Hematopoietic multipotent progenitor cell treated with erythropoietin and hydrocortisone succinate and interleukin-3 and kit ligand, for 6 days (in vitro differentiated cells): Measurements from ENCODE around the gene RAB8A.
"Not testable (repeated sequence)": the region's sequence is repeated elsewhere in the genome, so short reads cannot be mapped to it uniquely, and the experiment has no call there.

ENCODE experiments used
- DNase-seq: peaks from one replicate; pipeline ENCODE4 v3.0.0-alpha.2; 2015

RAB8A gene

DNA sequence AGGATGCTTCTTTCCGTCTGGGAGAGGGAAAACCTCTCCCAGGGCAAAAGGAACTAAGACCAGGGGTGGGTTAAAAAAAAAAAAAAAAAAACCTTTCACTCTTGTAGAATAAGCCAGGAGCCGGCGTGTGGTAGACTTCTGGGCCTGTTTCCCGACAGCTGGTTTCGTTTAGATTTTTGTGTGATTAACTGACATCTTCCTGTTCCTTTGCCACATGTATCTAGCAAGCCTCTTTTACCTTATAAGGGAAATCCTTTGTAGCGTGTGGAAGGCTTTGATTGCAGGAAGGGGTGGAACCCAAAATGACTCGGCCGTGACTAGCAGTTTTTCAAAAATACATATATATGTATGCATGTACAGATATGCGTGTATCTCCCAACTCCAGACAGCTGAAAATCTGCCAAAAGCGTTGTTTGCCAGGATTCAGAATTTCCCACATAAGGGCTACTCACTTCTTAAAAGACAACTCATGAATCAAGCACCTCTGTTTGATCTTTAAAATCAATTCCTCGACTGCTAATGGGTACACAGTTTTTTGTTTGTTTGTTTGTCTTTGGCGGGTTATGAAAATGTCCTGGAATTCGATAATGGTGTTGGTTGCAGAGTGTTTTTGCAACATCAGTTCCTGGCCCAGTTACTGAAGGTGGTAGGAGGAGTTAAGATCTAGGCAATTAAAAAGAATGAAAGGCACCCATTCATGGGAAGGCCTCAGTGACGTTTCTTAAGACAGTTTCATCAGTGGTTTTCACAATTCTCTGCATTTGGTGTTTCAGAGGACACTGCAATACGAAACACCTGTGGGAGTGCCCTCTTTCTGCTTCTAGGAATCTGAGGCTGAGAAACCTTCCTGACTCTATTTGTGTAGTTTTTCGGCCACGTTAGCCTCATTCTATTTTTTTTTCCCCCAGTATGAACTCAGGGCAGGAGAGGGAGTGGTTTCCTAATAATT, 32.7 kb upstream of the RAB8A start:
- DNase-seq: peak; percentile 97

DNA sequence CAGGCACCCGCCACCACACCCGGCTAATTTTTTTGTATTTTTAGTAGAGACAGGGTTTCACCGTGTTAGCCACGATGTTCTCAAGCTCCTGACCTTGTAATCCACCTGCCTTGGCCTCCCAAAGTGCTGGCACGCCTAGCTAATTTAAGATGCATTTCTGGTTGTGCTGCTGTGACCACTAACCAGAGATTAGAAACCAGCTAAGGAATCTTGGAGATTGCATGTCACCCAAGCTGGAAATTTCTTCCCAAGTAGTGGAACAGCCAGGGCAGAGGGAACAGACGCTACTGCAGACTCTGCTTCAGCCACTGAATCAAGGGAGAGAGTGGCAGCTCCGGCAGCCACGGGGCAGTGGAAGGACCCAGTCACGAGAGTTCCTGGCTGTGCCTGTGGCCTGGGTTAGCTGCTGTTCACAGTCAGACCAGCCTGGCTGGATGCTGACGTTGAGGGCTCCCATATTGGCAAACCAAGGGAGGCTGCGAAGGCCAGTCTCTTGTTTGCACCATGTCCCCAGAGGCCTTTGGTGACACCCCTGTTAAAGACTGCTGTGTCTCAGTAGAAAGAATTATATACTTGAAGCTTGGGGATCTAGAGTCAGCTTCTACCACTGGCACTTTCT, 27.5 kb upstream of the RAB8A start:
- DNase-seq: no peak

DNA sequence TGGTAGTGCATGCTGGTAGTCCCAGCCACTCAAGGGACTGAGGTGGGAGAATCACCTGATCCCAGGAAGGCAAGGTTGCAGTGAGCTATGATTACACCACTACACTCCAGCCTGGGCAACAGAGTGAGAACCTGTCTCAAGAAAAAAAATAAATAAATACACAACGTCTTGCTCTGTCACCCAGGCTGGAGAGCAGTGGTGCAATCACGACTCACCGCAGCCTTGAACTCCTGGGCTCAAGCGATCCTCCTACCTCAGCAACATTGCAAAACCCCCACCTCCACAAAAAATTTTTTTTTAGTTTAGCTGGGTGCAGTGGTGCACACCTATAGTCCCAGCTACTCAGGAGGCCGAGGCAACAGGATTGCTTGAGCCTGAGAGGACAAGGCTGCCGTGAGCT, 26.6 kb upstream of the RAB8A start:
- no peak for DNase-seq

DNA sequence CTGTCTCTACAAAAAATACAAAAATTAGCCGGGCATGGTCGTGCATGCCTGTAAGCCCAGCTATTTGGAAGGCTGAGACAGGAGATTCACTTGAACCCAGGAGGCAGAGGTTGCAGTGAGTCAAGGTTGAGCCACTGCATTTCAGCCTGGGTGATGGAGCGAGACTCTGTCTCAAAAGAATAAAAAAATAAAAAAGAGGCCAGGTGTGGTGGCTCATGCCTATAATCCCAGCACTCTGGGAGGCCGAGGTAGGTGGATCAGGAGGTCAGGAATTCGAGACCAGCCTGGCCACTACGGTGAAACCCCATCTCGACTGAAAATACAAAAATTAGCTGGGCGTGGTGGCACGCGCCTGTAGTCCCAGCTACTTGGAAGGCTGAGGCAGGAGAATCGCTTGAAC, 24.3 kb upstream of the RAB8A start:
- DNase-seq: not testable (repeated sequence)

DNA sequence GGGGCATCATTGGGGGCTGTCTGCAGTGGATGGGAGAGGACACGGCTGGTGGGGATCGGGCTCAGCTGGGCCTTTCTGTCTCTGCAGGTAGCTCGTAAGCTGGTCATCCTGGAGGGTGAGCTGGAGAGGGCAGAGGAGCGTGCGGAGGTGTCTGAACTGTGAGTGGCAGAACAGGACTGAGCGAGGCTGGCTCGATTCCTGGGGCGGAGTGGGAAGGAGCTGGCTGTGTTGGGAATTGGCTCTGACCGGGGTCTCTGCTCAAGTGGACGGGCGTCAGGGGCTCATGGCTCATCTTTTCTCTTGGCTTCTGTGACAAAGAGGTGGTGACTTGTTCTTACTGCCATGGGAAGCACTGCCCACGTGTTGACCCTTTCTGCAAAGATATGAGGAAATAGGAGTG, 23.7 kb upstream of the RAB8A start:
- no peak for DNase-seq

DNA sequence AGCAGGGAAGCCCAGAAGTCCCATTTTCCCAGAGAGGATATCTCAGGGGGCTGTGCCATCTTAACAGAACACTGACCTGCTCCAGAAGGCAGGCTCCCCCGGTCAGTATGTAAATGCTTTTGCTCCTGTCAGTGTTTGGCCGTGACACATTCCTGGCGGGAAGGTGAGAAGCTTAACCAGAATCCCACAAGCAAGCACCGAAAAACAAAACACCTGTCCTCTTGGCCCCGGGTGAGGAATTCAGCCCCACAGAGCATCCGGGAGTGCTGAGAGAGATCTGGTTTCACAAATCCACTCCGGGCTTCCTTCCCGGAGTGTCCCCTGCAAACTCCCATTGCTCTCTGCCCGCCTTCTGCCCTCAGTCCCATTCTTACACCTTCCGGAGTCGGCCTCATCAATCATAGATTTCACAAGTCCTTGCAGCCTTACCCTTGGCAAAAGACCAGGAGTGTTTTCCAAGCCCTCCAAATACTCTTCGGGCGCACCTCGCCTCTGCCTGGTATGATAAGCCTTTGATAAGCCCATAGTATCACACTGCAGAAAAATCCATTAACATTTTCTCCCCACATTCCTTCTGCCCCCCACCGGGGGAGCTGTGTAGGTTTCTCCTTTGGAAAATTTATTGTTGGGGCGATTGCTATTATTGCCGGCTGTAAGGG, 23.2 kb upstream of the RAB8A start:
- no peak for DNase-seq

DNA sequence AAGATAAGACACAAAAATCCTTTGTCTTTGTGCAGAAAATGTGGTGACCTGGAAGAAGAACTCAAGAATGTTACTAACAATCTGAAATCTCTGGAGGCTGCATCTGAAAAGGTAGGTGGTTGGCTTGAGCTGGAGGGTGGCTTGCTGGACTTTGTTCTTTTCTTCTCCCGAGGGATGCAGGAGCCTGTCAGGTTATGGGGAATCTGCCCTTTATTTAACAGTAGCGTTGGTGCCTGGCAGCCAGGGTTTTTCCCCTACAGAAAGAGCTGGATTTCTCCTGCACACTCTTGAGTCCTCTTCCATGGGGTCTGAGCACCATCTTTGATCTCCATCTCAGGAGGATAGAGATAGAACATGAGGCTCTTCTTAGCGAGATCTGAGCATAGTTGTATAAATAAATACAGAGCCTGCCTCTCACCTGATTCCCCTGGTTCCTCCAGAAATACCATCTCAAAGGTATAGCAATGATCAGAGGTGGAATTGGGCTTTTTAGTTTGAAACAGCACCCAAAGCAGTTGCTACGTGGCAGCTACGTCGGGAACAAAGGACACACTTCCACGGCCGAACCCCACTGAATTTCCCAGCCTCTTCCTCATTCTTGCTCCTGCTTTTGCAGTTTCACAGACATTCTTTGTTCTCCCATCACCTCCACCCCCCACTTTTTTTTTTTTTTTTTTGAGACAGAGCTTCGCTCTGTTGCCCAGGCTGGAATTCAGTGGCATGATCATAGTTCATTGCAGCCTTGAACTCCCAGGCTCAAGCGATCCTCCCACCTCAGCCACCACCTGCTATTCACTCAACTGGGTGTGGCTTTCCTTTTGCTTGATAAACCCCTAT, 22.5 kb upstream of the RAB8A start:
- no peak for DNase-seq

DNA sequence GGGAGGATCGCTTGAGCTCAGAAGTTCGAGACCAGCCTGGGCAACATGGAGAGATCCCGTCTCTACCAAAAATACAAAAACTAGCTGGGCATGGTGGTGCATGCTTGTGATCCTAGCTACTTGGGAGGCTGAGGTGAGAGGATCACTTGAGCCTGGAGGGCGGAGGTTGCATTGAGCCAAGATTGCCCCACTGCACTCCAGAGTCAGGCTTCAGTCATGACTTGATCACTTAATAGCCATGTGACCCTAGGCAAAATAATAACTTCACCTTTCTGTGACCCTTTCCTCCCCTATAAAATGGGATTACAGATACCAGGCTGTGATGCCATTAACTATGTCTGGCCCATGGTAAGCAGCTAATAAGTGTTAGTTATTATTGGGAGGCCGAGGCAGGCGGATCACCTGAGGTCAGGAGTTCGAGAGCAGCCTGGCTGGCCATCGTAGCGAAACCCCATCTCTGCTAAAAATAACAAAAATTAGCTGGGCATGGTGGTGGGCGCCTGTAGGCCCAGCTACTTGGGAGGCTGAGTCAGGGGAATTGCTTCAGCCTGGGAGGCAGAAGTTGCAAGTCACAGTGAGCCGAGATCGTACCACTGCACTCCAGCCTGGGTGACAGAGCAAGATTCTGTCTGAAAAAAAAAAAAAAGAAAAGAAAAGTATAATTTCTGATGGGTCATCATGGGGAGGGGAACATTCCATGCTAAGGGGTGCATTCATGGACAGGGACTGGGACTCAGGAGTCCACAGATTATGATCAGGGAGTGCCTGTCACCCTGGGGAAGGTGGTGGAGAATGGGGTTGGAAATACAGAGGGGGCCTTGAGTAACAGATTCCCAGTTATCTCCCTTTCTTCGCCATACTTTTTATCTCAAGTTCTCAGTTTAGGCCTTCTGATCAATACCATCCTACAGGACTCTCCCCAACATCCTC, 19.9 kb upstream of the RAB8A start:
- no peak for DNase-seq

DNA sequence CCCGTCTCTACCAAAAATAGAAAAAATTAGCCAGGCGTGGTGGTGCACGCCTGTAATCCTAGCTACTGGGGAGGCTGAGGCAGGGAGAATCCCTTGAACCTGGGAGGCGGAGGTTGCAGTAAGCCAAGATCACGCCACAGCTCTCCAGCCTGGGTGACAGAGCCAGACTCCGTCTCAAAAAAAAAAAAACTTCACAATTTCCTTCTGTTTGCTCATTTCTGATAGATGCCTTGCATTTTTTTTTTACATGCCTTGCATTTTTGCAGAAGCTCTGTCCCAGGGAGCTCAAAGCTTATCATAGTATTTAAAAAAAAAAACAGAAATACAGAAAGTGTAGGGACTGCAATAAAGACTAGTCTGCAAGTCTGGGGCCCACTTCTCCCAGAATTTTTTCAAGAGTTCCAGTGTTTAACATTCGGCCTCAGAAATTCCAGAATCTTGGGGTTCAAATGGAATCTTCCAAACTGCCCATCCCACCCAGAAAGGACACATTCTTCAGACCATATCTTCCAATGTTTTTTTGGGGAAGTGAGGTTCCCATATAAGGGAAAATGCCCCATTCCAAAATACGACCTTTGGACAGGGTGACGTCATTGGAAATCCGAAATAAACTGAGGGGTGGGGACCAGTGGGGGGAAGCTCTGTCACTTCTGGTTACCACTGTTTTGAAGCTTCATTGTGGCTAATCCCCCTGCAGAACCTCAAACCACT, 17.2 kb upstream of the RAB8A start:
- DNase-seq: no peak

DNA sequence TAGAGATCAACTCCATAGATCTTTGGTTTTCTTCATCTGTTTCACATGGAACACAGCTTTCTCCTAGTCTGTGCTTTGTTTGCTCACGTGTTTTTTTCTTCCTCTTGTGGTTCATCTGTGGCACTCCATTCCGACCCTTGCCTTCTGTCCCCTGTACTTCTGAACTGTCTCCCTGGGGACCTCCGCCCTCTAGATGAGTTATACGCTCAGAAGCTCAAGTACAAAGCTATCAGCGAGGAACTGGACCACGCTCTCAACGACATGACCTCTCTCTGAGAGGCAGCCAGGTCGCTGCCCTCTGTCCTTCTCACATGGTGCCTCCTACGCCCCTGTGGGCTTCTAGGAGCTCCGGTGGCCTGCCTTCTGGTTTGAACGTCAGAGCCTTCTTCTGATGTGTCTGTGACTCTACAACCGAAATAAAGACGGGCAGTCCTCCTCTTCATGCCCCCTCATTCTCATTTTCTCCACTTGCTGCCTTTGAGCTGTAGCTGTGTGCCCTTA, 16.6 kb upstream of the RAB8A start:
- DNase-seq: no peak

DNA sequence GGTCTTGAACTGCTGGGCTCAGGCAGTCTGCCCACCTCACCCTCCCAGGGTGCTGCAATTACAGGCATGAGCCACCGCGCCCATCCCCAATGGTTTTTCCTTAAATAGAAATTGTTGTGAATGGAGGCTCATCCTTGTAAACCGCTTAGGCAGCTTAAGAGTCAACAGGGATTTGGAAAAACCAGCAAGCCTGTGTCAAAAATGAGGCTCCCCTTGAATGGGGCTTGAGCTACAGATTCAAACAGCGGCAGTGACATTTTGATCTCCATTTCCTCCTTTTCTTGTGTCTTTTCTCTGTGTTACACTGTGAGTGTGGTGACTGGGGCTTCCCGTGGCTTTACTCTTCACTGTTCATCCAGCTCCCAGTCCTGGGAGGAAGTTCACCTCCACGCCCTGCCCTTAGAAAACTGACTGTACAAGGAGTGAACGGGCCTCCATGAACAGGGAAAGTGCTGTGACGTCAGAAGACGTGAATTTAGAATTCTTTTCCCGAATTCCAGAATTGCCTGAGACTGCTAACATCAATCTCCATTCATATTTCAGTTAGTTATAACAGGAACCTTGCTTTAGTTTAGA, 15.3 kb upstream of the RAB8A start:
- DNase-seq: no peak

DNA sequence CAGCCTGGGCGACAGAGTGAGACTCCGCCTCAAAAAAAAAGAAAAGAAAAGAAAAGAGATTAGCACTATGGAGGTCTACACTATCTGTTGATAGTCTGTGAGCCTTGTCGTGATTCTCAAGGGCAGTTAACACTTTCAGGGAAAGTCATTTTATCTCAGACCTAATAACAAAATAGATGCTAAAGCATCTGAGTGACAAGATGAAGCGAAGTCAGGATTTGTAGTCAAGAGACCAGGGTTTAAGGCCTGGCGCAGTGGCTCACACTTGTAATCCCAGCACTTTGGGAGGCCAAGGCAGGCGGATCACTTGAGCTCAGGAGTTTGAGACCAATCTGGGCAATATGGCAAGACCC, 13.3 kb upstream of the RAB8A start:
- DNase-seq: no peak

DNA sequence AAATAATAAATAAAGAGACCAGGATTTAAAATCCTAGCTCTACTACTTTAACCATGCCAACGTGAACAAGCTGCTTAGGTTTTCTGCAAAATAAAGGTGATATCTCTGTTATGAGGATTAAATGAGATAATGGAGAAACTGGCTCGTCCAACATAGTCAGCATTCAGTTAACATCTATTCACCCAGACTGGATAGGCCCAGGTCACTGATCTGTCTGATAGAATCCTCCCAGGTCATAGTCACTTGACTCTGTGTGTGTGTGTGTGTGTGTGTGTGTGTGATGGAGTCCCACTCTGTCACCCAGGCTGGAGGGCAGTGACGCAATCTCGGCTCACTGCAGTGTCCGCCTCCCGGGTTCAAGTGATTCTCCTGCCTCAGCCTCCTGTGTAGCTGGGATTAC, 12.9 kb upstream of the RAB8A start:
- no peak for DNase-seq

DNA sequence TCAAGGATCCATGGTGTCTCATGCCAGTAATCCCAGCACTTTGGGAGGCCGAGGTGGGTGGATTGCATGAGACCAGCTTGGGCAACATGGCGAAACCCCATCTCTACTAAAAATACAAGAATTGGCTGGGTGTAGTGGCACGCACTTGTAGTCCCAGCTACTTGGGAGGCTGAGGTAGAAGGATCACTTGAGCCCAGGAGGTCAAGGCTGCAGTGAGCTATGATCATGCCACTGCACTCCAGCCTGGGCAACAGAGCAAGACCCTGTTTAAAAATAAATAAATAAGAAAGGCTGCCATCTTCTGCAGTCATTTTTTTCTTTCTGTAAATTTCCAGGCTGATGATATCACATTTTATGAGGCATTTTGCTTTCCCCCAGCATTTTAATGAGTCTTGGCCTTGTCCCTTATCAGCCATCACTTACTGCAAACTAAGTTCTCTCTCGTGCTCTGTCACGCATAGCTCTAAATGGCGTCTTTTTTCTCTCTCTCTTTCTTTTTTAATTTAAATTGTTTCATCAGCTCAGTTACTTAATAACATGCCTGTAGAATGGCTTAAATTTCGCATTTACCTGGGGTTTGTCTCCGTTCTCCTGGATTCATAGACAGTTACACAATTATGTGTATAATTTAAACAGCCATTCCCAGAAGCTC, 12.2 kb upstream of the RAB8A start:
- not testable (repeated sequence) for DNase-seq

DNA sequence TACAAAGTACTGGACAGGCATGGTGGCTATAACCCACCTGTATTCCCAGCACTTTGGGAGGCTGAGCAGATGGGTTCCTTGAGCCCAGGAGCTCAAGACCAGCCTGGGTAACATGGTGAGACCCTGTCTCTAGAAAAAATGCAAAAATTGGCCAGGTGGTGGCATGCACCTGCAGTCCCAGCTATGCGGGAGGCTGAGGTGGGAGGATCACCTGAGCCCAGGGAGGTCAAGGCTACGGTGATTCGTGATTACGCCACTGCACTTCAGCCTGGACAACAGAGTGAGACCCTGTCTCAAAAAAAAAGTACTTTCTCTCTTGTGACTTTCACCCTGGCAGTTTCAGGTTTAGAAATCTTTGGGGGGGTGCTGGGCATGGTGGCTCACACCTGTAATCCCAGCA, 11.2 kb upstream of the RAB8A start:
- DNase-seq: no peak

DNA sequence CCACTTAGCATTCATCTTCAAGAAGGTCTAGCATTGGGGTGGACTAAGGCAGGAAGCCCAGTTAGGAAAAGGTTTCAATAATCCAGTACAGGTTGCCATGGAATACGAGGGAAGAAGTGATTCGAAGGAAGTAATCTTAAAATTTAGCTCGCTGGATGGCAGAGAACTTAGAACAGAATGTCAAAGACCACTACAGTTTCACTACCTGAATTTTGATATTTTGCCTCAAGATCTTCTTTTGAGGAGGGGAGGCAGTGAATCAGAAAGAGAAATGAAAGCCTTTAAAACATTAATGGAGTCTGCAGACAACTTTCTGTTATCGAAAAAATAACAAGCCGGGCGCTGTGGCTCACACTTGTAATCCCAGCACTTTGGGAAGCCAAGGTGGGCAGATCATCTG, 7.0 kb upstream of the RAB8A start:
- DNase-seq: no peak

DNA sequence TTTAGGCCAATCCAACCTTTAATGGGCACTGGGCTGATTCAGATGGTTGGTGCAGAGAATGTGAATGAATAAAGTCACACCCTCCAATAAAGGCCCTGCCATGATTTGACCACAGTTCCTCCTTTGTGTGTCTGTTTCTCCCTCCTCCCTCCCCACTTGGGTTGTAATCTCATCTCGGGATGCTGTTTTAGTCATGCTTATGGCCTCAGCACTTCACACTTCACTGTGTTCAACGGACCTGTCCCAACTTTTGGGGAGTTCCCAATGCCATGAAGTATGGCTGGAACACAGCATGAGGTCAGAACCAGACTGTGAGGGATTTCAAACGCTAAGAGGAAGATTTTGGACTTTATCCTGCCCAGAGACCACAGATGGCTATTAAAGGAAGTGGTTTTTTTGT, 5.6 kb upstream of the RAB8A start:
- peak; percentile 59 for DNase-seq

DNA sequence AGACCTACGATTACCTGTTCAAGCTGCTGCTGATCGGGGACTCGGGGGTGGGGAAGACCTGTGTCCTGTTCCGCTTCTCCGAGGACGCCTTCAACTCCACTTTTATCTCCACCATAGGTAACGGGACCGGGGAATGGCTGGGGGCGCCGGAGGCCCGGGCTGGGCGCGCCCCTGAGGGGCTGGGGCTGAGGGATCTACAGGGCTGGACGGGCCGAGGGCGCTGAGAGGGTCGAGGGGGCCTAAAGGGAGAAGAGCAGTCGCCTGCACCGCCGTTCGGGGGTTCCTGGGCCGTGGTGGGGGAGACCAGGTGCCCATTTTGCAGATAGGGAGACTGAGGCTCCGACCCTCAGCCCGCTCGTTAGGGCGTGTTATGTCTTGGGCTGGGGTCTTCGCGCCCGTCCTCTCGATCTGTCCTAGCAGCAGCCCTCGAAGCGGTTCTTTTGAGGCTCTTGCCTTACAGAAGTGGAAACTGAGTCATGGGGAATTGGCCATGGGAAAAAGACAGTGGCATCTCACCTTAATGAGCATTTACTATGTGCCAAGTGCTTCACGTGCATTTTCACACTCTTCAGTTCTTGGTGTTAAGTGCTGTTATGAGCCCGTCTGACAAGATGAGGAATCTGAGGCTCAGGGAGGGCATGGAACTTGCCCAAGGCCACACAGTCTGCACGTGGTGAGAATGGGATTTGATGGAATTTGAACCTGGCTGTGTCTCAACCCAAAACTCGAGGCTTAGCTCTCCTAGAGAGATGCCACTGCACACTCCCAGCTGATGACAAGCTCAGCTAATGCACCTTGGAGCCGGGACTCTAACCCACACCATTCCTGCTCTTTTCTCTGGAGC, 442 bp downstream of the RAB8A start:
- DNase-seq: no peak

DNA sequence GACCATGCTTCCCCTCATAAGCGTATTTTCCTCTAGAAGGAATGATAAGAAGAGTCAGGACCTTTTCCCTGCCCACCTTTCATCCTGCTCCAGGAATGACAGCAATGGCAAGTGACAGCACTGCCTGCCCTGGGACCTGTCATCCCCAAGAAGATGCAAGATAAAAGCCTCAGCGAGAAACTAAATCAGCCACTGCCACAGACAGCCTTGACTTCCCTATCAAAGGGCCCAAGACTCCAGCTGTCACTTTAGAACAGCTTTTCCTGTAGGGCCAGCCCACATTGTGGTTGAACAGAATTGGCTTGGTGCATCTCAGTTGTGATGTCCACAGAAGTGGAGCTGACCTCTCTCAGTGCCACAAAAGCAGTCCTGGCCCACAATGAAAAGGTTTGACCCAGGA, 1.1 kb downstream of the RAB8A start:
- peak; percentile 92 for DNase-seq
